ENCODE data around the gene ARHGEF12.

The ARHGEF12 gene

GRCh38 chr11:120511116-120511819 is 175.1 kb downstream of the ARHGEF12 start, which contains the start of gene GRIK4:
TSS of gene GRIK4 (plus strand) at chr11:120511748. CDS start at chr11:120660319, 148,571 bp downstream.
- Histone ChIP-seq H3K27ac (no peak within 1 kb of the TSS), H3K36me3 (no peaks in the 10 kb centered on the region), H3K4me1 (ENCODE audit: control insufficient read depth in 1 of 2, insufficient read depth in 1 of 2, low read depth in 1 of 2, low read length in 1 of 2) (peaks cover 0 to 2% of the 10 kb centered on the region in 2 experiments), H3K27me3 (peaks cover 97% of the 10 kb centered on the region), H3K9me3 (no peaks in the 10 kb centered on the region), H3K4me3 (ENCODE audit: low read depth in 1 of 2, low read length in 1 of 2) (no peak within 1 kb of the TSS)
- TF ChIP-seq CTCF (IDR thresholded peaks at IDR 0.05), result peak; percentile 41

DNA sequence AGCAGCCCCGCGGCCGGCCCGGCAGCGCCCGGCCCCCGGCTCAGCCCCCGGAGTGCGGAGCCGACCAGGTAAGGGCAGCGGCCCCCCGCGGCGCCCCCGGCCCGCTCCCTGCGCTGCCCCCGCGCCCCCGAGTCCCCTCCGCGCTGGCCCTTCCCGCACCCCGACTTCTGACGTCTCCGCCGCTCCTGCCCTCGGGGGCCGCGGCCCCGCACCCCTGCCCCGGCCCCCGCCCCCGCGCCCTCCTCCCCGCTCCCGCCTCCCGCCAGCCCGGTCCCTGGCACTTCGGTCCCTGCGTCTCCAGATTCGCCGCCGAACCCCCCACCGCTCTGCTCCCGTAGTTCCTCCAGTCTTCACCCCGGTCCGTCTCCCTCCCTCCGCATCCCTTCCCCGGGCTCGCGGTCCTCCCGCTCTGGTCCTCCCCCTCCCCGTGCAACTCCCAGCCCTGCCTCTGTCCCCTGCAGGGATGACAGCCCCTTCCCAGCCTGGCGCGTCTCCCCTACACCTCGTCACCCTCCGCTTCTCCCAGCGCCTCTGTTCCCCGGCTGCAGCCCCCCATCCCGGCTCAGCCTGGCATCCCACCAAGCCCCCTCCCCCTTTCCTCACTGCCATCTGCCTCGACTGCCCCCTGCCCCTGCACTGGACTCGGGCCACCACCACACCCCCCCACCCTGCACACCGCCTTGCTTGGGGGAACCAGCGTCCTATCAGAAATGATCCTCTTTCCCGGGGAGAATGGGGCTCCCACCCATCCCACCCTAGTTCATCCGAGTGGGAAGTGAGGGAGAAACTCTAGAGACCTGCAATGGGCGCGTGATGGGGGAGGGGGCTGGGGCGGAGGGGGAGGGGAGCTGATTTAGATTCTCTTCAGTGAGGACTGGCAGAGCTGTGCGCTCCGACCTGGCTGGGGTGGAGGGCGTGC is 175.9 kb downstream of the ARHGEF12 start:
- Histone ChIP-seq H3K9me3 (no peaks in the 10 kb centered on the region), H3K4me1 (ENCODE audit: control insufficient read depth in 1 of 2, insufficient read depth in 1 of 2, low read depth in 1 of 2, low read length in 1 of 2) (peaks cover 0 to 2% of the 10 kb centered on the region in 2 experiments), H3K36me3 (no peaks in the 10 kb centered on the region), H3K4me3 (ENCODE audit: low read depth in 1 of 2, low read length in 1 of 2) (no peak overlapping the region), H3K27ac (no peak overlapping the region), H3K27me3 (peaks cover 97% of the 10 kb centered on the region)
- TF ChIP-seq CTCF (IDR thresholded peaks at IDR 0.05), result no peak

DNA sequence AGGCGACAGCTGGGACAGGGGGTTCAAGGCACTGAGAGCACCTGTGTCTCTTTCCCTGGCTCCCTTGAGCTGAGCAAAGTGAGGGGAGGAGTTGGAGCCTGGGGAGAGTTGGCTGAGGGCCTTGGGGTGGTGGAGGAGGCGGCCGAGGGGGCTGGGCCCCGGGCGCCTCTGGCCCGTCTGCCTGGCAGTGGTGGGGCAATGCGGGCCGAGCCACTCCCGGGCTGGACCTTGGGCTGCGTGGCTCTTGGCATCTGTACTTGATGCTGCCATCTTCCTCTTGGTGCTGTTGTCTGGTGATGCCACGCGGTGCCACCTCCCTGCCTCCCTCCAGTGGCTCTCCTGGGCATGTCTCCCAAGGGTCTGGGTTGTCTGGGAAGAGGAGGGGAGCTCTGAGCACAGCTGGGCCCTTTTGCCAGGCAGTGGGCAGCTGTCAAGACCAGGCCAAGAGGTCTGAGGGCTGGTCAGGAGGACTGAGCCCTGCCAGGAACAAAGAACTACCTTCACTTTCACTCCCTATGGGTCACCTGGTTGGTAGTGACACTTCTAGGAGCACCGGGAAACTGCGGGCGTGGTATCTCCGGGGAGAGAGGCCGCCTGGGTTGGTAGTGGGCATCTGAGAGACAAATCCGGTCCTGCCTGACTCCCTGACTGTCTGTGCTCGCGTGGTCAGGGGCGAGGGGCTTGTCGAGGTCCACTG is 176.7 kb downstream of the ARHGEF12 start:
- Histone ChIP-seq H3K4me3 (ENCODE audit: low read depth in 1 of 2, low read length in 1 of 2) (no peak overlapping the region), H3K27ac (no peak overlapping the region), H3K27me3 (peaks cover 98% of the 10 kb centered on the region), H3K4me1 (ENCODE audit: control insufficient read depth in 1 of 2, insufficient read depth in 1 of 2, low read depth in 1 of 2, low read length in 1 of 2) (peaks cover 0 to 2% of the 10 kb centered on the region in 2 experiments), H3K36me3 (no peaks in the 10 kb centered on the region), H3K9me3 (no peaks in the 10 kb centered on the region)
- TF ChIP-seq CTCF (IDR thresholded peaks at IDR 0.05), result no peak

- Histone ChIP-seq H3K4me1 (ENCODE audit: control insufficient read depth in 1 of 2, insufficient read depth in 1 of 2, low read depth in 1 of 2, low read length in 1 of 2) (peaks cover 0 to 2% of the 10 kb centered on the region in 2 experiments), H3K36me3 (no peaks in the 10 kb centered on the region), H3K27ac (no peak overlapping the region), H3K9me3 (no peaks in the 10 kb centered on the region), H3K4me3 (ENCODE audit: low read depth in 1 of 2, low read length in 1 of 2) (no peak overlapping the region), H3K27me3 (peaks cover 96% of the 10 kb centered on the region)
- no peak for TF ChIP-seq CTCF (IDR thresholded peaks at IDR 0.05)
Observed at GRCh38 chr11:120513436-120514315, 177.5 kb downstream of the ARHGEF12 start.
